HCT116 (cell line): ENCODE results near the gene MED14.

Experiments
- EZH2 ChIP-seq: fragments of 200-600 bp; sonication (generic); IDR thresholded peaks from 2 replicates; pipeline ENCODE4 v1.6.1; 2017; ENCODE audit warnings: antibody characterized with exemption, mixed run types
- FOSL1 ChIP-seq: IDR thresholded peaks from 2 replicates; pipeline ENCODE4 v1.6.1; 2012; ENCODE audit warnings: low read depth
- JUND ChIP-seq: IDR thresholded peaks from 2 replicates; pipeline ENCODE4 v1.6.1; 2012
- POLR2A ChIP-seq: IDR thresholded peaks from 2 replicates; pipeline ENCODE4 v1.7.0; 2011; ENCODE audit warnings: borderline replicate concordance; ENCODE audit not compliant: insufficient read depth, insufficient read length; ENCODE audit errors: extremely low read depth
- POLR2AphosphoS5 ChIP-seq: IDR thresholded peaks from 2 replicates; pipeline ENCODE4 v1.6.1; 2011; ENCODE audit warnings: mild to moderate bottlenecking, low read depth, low read length, moderate library complexity
- REST ChIP-seq: IDR thresholded peaks from 2 replicates; pipeline ENCODE4 v1.6.1; 2012; ENCODE audit warnings: low read depth
- SRF ChIP-seq: IDR thresholded peaks from 2 replicates; pipeline ENCODE4 v1.6.1; 2012; ENCODE audit warnings: low read depth
- TF ChIP-seq, protein P1 (sequence below), 3 experiments: fragments of 200-600 bp in 1 of 3; sonication (generic) in 1 of 3; IDR thresholded peaks in 2 of 3; conservative IDR thresholded peaks in 1 of 3; 2 replicates each; pipeline ENCODE4 v1.5.1; 2012 to 2017; ENCODE audit warnings: low read depth in 2 of 3, low read length in 2 of 3, antibody characterized with exemption in 1 of 3, borderline replicate concordance in 1 of 3, control low read depth in 1 of 3, mild to moderate bottlenecking in 1 of 3, mixed read lengths in 1 of 3, mixed run types in 1 of 3, moderate library complexity in 1 of 3; ENCODE audit not compliant: insufficient read depth in 1 of 3

GRCh38 chrX:40736170-40736505, 796 bp upstream of the MED14 start:
- TF ChIP-seq FOSL1 (no peak), EZH2 (no peak), POLR2AphosphoS5 (no peak; the same call in 1 of the 2 replicates), POLR2A (no peak), REST (no peak), SRF (no peak), JUND (no peak)
- TF ChIP-seq, protein P1, sequence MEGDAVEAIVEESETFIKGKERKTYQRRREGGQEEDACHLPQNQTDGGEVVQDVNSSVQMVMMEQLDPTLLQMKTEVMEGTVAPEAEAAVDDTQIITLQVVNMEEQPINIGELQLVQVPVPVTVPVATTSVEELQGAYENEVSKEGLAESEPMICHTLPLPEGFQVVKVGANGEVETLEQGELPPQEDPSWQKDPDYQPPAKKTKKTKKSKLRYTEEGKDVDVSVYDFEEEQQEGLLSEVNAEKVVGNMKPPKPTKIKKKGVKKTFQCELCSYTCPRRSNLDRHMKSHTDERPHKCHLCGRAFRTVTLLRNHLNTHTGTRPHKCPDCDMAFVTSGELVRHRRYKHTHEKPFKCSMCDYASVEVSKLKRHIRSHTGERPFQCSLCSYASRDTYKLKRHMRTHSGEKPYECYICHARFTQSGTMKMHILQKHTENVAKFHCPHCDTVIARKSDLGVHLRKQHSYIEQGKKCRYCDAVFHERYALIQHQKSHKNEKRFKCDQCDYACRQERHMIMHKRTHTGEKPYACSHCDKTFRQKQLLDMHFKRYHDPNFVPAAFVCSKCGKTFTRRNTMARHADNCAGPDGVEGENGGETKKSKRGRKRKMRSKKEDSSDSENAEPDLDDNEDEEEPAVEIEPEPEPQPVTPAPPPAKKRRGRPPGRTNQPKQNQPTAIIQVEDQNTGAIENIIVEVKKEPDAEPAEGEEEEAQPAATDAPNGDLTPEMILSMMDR (IDR thresholded peaks at IDR 0.05 in 2 of 3, conservative IDR thresholded peaks at IDR 0.05 in 1 of 3; ENCODE audit: borderline replicate concordance in 1 of 3, insufficient read depth in 1 of 3, low read depth in 2 of 3, low read length in 2 of 3), result no peak
